Measurements from ENCODE around the gene CRKL. TPM values are rescaled to one million over a fixed set of nuclear protein-coding genes. Genes with fewer than 3 reads are reported as not detected.

CRKL gene
- total RNA-seq, 1 experiment from 2014 or later, result 87.7 TPM

DNA sequence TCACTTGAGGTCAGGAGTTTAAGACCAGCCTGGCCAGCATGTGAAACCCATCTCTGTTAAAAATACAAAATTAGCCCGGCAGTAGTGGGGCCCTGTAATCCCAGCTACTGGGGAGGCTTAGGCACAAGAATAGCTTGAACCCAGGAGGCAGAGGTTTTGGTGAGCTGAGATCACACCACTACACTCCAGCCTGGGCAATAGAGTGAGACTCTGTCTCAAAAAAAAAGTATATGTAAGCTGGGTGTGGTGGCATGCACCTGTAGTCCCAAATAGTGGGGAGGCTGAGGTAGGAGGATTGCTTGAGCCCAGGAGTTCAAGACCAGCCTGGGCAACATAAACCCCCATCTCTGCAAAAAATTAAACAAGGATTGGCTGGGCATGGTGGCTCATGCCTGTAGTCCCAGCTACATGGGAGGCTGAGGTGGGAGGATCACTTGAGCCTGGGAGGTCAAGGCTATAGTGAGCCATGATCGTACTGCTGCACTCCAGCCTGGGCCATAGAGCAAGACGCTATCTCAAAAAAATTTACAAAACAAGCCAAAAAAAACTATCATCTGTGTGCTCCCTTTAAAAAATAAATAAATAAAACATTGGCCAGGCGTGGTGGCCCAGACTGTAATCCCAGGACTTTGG, 10.8 kb downstream of the CRKL start (continued):
- TF ChIP-seq YY1 (IDR thresholded peaks at IDR 0.05; ENCODE audit: extremely low read depth, insufficient replicate concordance, low read depth, low read length), result no peak

DNA sequence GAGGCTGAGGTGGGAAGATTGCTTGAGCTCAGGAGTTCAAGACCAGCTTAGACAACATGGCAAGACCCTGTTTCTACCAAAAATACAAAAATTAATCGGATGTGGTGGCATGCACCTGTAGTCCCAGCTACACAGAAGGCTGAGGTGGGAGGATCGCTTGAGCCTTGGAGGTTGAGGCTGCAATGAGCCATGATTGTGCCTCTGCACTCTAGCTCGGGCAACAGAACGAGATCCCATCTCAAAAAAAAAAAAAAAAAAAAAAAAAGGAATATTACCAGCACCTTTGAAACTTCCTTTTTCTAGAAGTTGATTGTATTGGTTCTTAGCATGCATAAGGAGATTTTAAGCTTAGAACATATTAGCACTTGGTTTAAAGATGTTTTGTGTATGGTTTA, 11.4 kb downstream of the CRKL start:
- ChIA-PET RAD21 (ENCODE audit: low non-redundant PET in 1 of 2, low total read pairs in 2 of 2, uncharacterized antibody in 2 of 2, unreplicated experiment in 2 of 2) (no interaction called here), CTCF (interaction anchor here (0.6 to 1.3 kb wide), 2 partner anchors 11 to 966 kb away, joined by 3 to 6 read pairs; partner anchors contain the start of gene CRKL), POLR2A (interaction anchor here (0.7 kb wide), 1 partner anchor 122 kb away, joined by 3 read pairs; no protein-coding TSS in a partner anchor)
- no TSS peak for BruUV-seq (replicated peaks)
- H3K27ac ChIP-seq (ENCODE audit: low read depth, low read length), result no peak overlapping the region
- H3K36me3 ChIP-seq (ENCODE audit: control insufficient read depth in 1 of 2, insufficient read depth in 2 of 2, low read length in 2 of 2), result no peaks in the 10 kb centered on the region
- intact Hi-C loops (cut with micrococcal nuclease), result no loop called here
- no peaks in the 10 kb centered on the region for H3K9me2 ChIP-seq (ENCODE audit: insufficient read depth)
- H3K27me3 ChIP-seq (ENCODE audit: insufficient read depth, low read length), result no peaks in the 10 kb centered on the region
- H3K4me1 ChIP-seq (ENCODE audit: control insufficient read depth in 1 of 2, insufficient read depth in 2 of 2, low read length in 2 of 2), result no peaks in the 10 kb centered on the region; a peak in 1 of 4 replicates
- peaks cover 38% of the 10 kb centered on the region; the same call in 1 of the 2 replicates for H4K20me1 ChIP-seq (ENCODE audit: insufficient read depth)
- H3K4me2 ChIP-seq (ENCODE audit: low read length), result no peak overlapping the region
- TF ChIP-seq MAX (IDR thresholded peaks at IDR 0.05), result no peak
- TF ChIP-seq EZH2 (IDR thresholded peaks at IDR 0.05), result no peak
- no peak for TF ChIP-seq POLR2AphosphoS5 (IDR thresholded peaks at IDR 0.05; ENCODE audit: low read depth, low read length)
- TF ChIP-seq SRF (IDR thresholded peaks at IDR 0.05; ENCODE audit: low read depth), result no peak
- TF ChIP-seq CEBPB (IDR thresholded peaks at IDR 0.05; ENCODE audit: low read depth), result no peak
- TF ChIP-seq ATF3 (IDR thresholded peaks at IDR 0.05), result no peak
- TF ChIP-seq, protein P1, sequence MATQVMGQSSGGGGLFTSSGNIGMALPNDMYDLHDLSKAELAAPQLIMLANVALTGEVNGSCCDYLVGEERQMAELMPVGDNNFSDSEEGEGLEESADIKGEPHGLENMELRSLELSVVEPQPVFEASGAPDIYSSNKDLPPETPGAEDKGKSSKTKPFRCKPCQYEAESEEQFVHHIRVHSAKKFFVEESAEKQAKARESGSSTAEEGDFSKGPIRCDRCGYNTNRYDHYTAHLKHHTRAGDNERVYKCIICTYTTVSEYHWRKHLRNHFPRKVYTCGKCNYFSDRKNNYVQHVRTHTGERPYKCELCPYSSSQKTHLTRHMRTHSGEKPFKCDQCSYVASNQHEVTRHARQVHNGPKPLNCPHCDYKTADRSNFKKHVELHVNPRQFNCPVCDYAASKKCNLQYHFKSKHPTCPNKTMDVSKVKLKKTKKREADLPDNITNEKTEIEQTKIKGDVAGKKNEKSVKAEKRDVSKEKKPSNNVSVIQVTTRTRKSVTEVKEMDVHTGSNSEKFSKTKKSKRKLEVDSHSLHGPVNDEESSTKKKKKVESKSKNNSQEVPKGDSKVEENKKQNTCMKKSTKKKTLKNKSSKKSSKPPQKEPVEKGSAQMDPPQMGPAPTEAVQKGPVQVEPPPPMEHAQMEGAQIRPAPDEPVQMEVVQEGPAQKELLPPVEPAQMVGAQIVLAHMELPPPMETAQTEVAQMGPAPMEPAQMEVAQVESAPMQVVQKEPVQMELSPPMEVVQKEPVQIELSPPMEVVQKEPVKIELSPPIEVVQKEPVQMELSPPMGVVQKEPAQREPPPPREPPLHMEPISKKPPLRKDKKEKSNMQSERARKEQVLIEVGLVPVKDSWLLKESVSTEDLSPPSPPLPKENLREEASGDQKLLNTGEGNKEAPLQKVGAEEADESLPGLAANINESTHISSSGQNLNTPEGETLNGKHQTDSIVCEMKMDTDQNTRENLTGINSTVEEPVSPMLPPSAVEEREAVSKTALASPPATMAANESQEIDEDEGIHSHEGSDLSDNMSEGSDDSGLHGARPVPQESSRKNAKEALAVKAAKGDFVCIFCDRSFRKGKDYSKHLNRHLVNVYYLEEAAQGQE (IDR thresholded peaks at IDR 0.05; ENCODE audit: low read depth), result no peak
- no peak for TF ChIP-seq ZBTB33 (IDR thresholded peaks at IDR 0.05; ENCODE audit: extremely low read depth, insufficient replicate concordance, low read length)
- TF ChIP-seq ZNF274 (IDR thresholded peaks at IDR 0.05; ENCODE audit: low read depth, low read length), result no peak
- no peak for TF ChIP-seq YY1 (IDR thresholded peaks at IDR 0.05; ENCODE audit: extremely low read depth, insufficient replicate concordance, low read depth, low read length)
- TF ChIP-seq JUND (IDR thresholded peaks at IDR 0.05), result no peak
- no peak for TF ChIP-seq SIN3A (IDR thresholded peaks at IDR 0.05; ENCODE audit: low read depth)
- no peak for TF ChIP-seq POLR2A (IDR thresholded peaks at IDR 0.05; ENCODE audit: borderline replicate concordance, extremely low read depth, insufficient read depth, insufficient read length)
- TF ChIP-seq CBX3 (IDR thresholded peaks at IDR 0.05; ENCODE audit: low read depth), result no peak
- no peak for TF ChIP-seq TCF7L2 (IDR thresholded peaks at IDR 0.05; ENCODE audit: borderline replicate concordance, extremely low read depth, insufficient read depth, insufficient read length)
- H3K9ac ChIP-seq (ENCODE audit: low read length), result no peak overlapping the region
- H3K9me3 ChIP-seq (ENCODE audit: control insufficient read depth in 1 of 2, insufficient read depth in 1 of 2, low read depth in 1 of 2, low read length in 2 of 2), result no peaks in the 10 kb centered on the region
- H2AFZ ChIP-seq (ENCODE audit: low read depth, low read length, poor library complexity, severe bottlenecking), result no peak overlapping the region
- no peak for DNase-seq (ENCODE audit: low read depth, low spot score)
- H3K4me3 ChIP-seq (replicated peaks in 1 of 2; ENCODE audit: low read depth in 1 of 2, low read length in 2 of 2), result no peak overlapping the region
- ATAC-seq, result no peak
- peaks cover 99% of the 10 kb centered on the region for H3K79me2 ChIP-seq (ENCODE audit: insufficient read depth, low read length)

Measured in HCT116 (cell line).